H9 (cell line): Measurements from ENCODE around the gene HS2ST1. TPM values are rescaled to one million over a fixed set of nuclear protein-coding genes. Genes with fewer than 3 reads are reported as not detected.

ENCODE experiments used
- DNase-seq: peaks from one replicate; pipeline ENCODE4 v3.0.0-alpha.2; 2017
- H2AFZ ChIP-seq: one replicate; pipeline ENCODE4 v1.6.1; 2013; ENCODE audit warnings: mild to moderate bottlenecking, low read length, control low read depth, moderate library complexity
- H2AK5ac ChIP-seq: 2 replicates; pipeline ENCODE4 v1.6.1; 2013; ENCODE audit warnings: low read length, control low read depth, mixed read lengths; ENCODE audit not compliant: insufficient read length
- H2BK120ac ChIP-seq: one replicate; pipeline ENCODE4 v1.6.1; 2013; ENCODE audit warnings: low read depth, mild to moderate bottlenecking, low read length, control low read depth, inconsistent platforms; ENCODE audit not compliant: poor library complexity, severe bottlenecking
- H2BK12ac ChIP-seq: 2 replicates; pipeline ENCODE4 v1.6.1; 2013; ENCODE audit warnings: low read length, control low read depth, mixed read lengths, low read depth; ENCODE audit not compliant: insufficient read length
- H2BK15ac ChIP-seq: 2 replicates; pipeline ENCODE4 v1.6.1; 2013; ENCODE audit warnings: low read depth, low read length, control low read depth
- H2BK20ac ChIP-seq: one replicate; pipeline ENCODE4 v1.6.1; 2013; ENCODE audit warnings: low read depth, mild to moderate bottlenecking, low read length, control low read depth, inconsistent platforms; ENCODE audit not compliant: poor library complexity, severe bottlenecking
- H2BK5ac ChIP-seq: 2 replicates; pipeline ENCODE4 v1.6.1; 2013; ENCODE audit warnings: low read length, control low read depth, mixed read lengths; ENCODE audit not compliant: insufficient read length
- H3K14ac ChIP-seq: 2 replicates; pipeline ENCODE4 v1.6.1; 2013; ENCODE audit warnings: low read length, control low read depth; ENCODE audit not compliant: insufficient read depth
- H3K18ac ChIP-seq: 2 replicates; pipeline ENCODE4 v1.6.1; 2013; ENCODE audit warnings: low read depth, mild to moderate bottlenecking, mixed read lengths, low read length, control low read depth; ENCODE audit not compliant: insufficient read length
- H3K23ac ChIP-seq: 2 replicates; pipeline ENCODE4 v1.6.1; 2013; ENCODE audit warnings: low read length, control low read depth, mixed read lengths, low read depth; ENCODE audit not compliant: insufficient read length
- H3K23me2 ChIP-seq: 2 replicates; pipeline ENCODE4 v1.6.1; 2013; ENCODE audit warnings: low read depth, mild to moderate bottlenecking, mixed read lengths, low read length, control low read depth; ENCODE audit not compliant: insufficient read length, poor library complexity, severe bottlenecking
- H3K27ac ChIP-seq: 2 replicates; pipeline ENCODE4 v1.5.1; 2013; ENCODE audit warnings: low read length, control low read depth, mixed read lengths, low read depth; ENCODE audit not compliant: insufficient read length
- H3K27me3 ChIP-seq: 2 replicates; pipeline ENCODE4 v1.6.1; 2013; ENCODE audit warnings: low read length, control low read depth, inconsistent platforms; ENCODE audit not compliant: insufficient read depth
- H3K4ac ChIP-seq: 2 replicates; pipeline ENCODE4 v1.6.1; 2013; ENCODE audit warnings: low read depth, mild to moderate bottlenecking, control low read depth, inconsistent platforms, low read length, moderate library complexity
- H3K4me1 ChIP-seq: 2 replicates; pipeline ENCODE4 v1.6.1; 2013; ENCODE audit warnings: low read length, control low read depth, inconsistent platforms; ENCODE audit not compliant: insufficient read depth
- H3K4me2 ChIP-seq: 2 replicates; pipeline ENCODE4 v1.6.1; 2013; ENCODE audit warnings: low read length, control low read depth, mixed read lengths; ENCODE audit not compliant: insufficient read length, insufficient read depth
- H3K56ac ChIP-seq: 2 replicates; pipeline ENCODE4 v1.6.1; 2013; ENCODE audit warnings: low read depth, mild to moderate bottlenecking, mixed read lengths, low read length, control low read depth; ENCODE audit not compliant: insufficient read length
- H3K79me1 ChIP-seq: 2 replicates; pipeline ENCODE4 v1.6.1; 2013; ENCODE audit warnings: low read depth, mild to moderate bottlenecking, moderate library complexity, low read length, control low read depth, inconsistent platforms; ENCODE audit not compliant: insufficient read depth, poor library complexity, severe bottlenecking
- H3K79me2 ChIP-seq: 2 replicates; pipeline ENCODE4 v1.6.1; 2013; ENCODE audit warnings: low read length, control low read depth, inconsistent platforms; ENCODE audit not compliant: insufficient read depth
- H3K9ac ChIP-seq: 2 replicates; pipeline ENCODE4 v1.6.1; 2013; ENCODE audit warnings: low read length, control low read depth, mixed read lengths; ENCODE audit not compliant: insufficient read length; ENCODE audit errors: extremely low read depth
- H3K9me3 ChIP-seq: one replicate; pipeline ENCODE4 v1.6.1; 2013; ENCODE audit warnings: low read depth, low read length, inconsistent platforms; ENCODE audit not compliant: control insufficient read depth
- H3T11ph ChIP-seq: one replicate; pipeline ENCODE4 v1.6.1; 2013; ENCODE audit warnings: mild to moderate bottlenecking, low read length, control low read depth, inconsistent platforms
- H4K20me1 ChIP-seq: one replicate; pipeline ENCODE4 v1.6.1; 2013; ENCODE audit not compliant: control insufficient read depth, insufficient read length, insufficient read depth
- H4K5ac ChIP-seq: 2 replicates; pipeline ENCODE4 v1.6.1; 2013; ENCODE audit warnings: low read depth, mild to moderate bottlenecking, mixed read lengths, low read length, control low read depth; ENCODE audit not compliant: insufficient read length
- H4K8ac ChIP-seq: replicated peaks from 2 replicates; pipeline ENCODE4 v1.6.1; 2013; ENCODE audit warnings: low read length, control low read depth, mixed read lengths, low read depth; ENCODE audit not compliant: insufficient read length
- H4K91ac ChIP-seq: 2 replicates; pipeline ENCODE4 v1.6.1; 2013; ENCODE audit warnings: low read depth, mild to moderate bottlenecking, moderate library complexity, mixed read lengths, low read length, control low read depth; ENCODE audit not compliant: insufficient read length
- H3K27ac Mint-ChIP-seq, 3 experiments: 2 replicates in 2 of 3; 3 replicates in 1 of 3; pipeline ENCODE4 v1.8.0; 2020 to 2021; ENCODE audit warnings: mixed read lengths in 3 of 3, mild to moderate bottlenecking in 1 of 3, moderate library complexity in 1 of 3
- H3K27me3 Mint-ChIP-seq: 2 replicates; pipeline ENCODE4 v1.8.0; 2021; ENCODE audit warnings: low read depth, mild to moderate bottlenecking, moderate library complexity, mixed read lengths
- H3K36me3 Mint-ChIP-seq, 3 experiments: 2 replicates in 2 of 3; 3 replicates in 1 of 3; pipeline ENCODE4 v1.8.0; 2020 to 2021; ENCODE audit warnings: low read depth in 3 of 3, mixed read lengths in 3 of 3; ENCODE audit not compliant: insufficient read depth in 1 of 3
- H3K4me1 Mint-ChIP-seq, 2 experiments: 2 replicates each; pipeline ENCODE4 v1.8.0; 2020; ENCODE audit warnings: mixed read lengths in 2 of 2
- H3K4me3 Mint-ChIP-seq, 2 experiments: 2 replicates in 1 of 2; 3 replicates in 1 of 2; pipeline ENCODE4 v1.8.0; 2020 to 2021; ENCODE audit warnings: mild to moderate bottlenecking in 2 of 2, mixed read lengths in 2 of 2, moderate library complexity in 1 of 2
- H3K9me3 Mint-ChIP-seq, 2 experiments: 2 replicates in 1 of 2; 3 replicates in 1 of 2; pipeline ENCODE4 v1.8.0; 2020; ENCODE audit warnings: mild to moderate bottlenecking in 2 of 2, mixed read lengths in 2 of 2, moderate library complexity in 1 of 2
- total RNA-seq: library from RNA; stranded (reverse); gene quantifications from 2 replicates; pipeline ENCODE4 v1.2.1, GENCODE V29; 2021
- TF ChIP-seq, protein P1 (sequence below): fragments of 200-600 bp; sonication (generic); conservative IDR thresholded peaks from 3 replicates; pipeline ENCODE4 v1.8.0; 2021; ENCODE audit warnings: antibody characterized with exemption, mild to moderate bottlenecking

HS2ST1 gene
- total RNA-seq, 1 experiment from 2014 or later, result 20.1 TPM

- Histone ChIP-seq H3K27ac (no peak overlapping the region), H2AK5ac (no peak overlapping the region), H4K91ac (no peak overlapping the region), H2BK120ac (no peak overlapping the region), H3K23me2 (no peaks in the 10 kb centered on the region), H2BK20ac (no peak overlapping the region), H3K4me2 (no peak overlapping the region), H3T11ph (no peak overlapping the region), H3K18ac (no peak overlapping the region), H3K14ac (no peak overlapping the region), H4K8ac (no peak overlapping the region), H3K23ac (no peak overlapping the region), H3K56ac (no peak overlapping the region), H4K20me1 (no peaks in the 10 kb centered on the region), H2BK12ac (no peak overlapping the region), H3K9me3 (no peaks in the 10 kb centered on the region), H2BK15ac (no peak overlapping the region), H3K27me3 (no peaks in the 10 kb centered on the region), H3K4me1 (no peaks in the 10 kb centered on the region), H2AFZ (no peak overlapping the region), H3K79me2 (no peaks in the 10 kb centered on the region), H4K5ac (no peak overlapping the region), H3K9ac (no peak overlapping the region), H3K4ac (no peak overlapping the region), H3K79me1 (no peaks in the 10 kb centered on the region), H2BK5ac (no peak overlapping the region)
- no peak for DNase-seq
- Mint-ChIP-seq H3K27ac (no peak overlapping the region), H3K9me3 (peaks cover 14 to 15% of the 10 kb centered on the region in 2 experiments; a peak in 4 of 5 replicates), H3K4me1 (no peaks in the 10 kb centered on the region), H3K4me3 (no peak overlapping the region), H3K36me3 (peaks cover 9 to 17% (median 17%) of the 10 kb centered on the region in 3 experiments), H3K27me3 (no peaks in the 10 kb centered on the region)
- TF ChIP-seq, protein P1, sequence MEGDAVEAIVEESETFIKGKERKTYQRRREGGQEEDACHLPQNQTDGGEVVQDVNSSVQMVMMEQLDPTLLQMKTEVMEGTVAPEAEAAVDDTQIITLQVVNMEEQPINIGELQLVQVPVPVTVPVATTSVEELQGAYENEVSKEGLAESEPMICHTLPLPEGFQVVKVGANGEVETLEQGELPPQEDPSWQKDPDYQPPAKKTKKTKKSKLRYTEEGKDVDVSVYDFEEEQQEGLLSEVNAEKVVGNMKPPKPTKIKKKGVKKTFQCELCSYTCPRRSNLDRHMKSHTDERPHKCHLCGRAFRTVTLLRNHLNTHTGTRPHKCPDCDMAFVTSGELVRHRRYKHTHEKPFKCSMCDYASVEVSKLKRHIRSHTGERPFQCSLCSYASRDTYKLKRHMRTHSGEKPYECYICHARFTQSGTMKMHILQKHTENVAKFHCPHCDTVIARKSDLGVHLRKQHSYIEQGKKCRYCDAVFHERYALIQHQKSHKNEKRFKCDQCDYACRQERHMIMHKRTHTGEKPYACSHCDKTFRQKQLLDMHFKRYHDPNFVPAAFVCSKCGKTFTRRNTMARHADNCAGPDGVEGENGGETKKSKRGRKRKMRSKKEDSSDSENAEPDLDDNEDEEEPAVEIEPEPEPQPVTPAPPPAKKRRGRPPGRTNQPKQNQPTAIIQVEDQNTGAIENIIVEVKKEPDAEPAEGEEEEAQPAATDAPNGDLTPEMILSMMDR, result no peak
Observed at GRCh38 chr1:87044424-87044823, 130.0 kb downstream of the HS2ST1 start.
